Astrocyte of the hippocampus (primary cell): ENCODE results near the gene TIGD2.
"Not testable (repeated sequence)": the region's sequence is repeated elsewhere in the genome, so short reads cannot be mapped to it uniquely, and the experiment has no call there.

Experiments used
- DNase-seq: peaks from one replicate; pipeline ENCODE4 v3.0.0; 2011; ENCODE audit warnings: low read depth, low spot score

Gene TIGD2

GRCh38 chr4:89119166-89119565 is 7.8 kb downstream of the TIGD2 start:
- DNase-seq, result no peak

- no peak for DNase-seq
Measured at GRCh38 chr4:89119836-89120235, 8.5 kb downstream of the TIGD2 start.

DNA sequence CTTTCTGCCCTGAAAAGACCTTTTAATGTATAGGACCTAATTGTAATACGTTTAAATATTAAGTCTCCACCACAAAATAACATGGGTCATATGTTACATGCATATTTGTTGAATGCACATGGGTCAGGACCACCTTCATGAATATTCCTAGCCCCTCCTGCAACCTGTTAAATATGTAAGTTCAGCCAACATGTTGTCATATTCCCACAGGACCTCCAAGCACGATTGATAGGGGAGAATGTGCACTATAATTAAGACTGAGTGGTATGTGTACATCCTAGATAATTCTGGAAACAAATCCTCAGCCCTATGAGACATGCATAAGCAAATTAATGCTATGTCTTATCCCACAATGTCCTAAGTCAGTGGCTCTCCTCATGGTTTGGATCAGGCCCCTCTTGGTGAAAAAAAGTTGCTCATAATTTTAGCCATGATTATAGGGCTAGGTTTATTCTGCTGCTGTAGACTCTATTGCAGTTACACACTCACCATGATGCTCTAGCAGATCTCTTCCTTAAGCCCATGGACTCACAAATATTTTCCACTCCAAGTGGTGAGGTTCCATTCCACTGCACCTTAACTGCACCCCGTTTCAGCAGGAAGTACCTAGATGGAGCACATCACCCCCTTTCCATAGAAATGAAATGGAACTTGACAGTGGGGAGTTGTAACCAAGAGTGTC is 10.2 kb downstream of the TIGD2 start:
- no peak for DNase-seq

DNA sequence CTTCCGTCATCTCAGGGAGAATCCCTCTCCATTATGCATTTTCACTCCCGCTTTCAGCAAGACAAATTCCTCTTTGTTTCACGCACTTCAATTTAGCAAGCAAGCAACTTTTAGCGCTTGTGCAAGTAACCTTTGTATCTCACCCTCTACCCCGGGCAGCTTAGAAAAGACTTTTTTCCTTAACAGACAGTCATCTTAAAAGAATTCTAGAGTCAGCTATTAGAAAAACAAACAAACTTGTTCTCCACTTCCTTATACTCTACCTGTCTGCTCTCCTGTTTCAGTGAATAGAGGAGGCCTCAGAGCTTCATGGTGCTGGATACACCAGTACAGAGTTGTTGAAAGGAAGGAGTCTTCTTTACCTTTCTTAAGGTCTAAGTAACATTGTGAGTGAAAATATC is 12.1 kb downstream of the TIGD2 start:
- DNase-seq, result peak; percentile 27

DNA sequence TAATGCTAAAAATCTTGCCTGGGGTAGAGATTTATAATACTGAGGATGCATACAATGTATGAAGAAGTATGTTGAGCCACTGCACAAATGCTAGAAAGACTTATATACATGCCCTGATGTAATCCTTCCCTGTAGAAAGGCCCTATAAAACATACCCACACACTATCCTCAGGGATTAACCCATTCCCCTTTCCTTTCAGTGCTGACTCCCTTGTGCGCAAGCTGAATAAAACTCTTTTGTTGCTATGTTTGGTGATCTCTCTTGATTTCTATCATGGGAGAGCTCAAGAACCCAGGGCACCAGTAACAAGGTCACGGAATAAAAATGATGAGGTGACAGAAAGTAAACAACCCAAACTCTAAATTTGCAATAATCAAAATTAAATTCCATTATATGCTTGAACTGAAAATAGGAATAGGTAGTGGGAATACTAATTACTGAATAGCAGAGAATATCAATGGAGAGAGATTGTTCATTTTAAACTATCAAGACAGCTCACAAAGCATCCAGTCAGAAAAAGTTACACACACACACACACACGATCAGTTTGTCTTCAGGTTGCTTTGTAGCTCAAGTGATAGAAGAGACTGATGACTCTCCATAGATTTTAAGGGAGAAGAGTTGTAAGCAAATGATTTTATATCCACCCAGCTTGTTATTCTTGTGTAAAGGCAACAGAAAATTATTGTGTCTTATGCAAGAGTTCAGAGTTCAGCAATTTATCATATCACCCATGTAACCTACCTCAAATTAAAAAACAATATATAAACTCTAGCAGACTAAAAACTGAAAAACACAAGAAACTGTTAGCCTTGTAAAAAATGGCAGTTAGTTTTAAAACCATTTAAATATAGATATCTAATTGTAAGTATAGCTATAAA is 14.8 kb downstream of the TIGD2 start:
- DNase-seq, result no peak

GRCh38 chr4:89129080-89129640 is 17.8 kb downstream of the TIGD2 start:
- DNase-seq, result peak; percentile 72

DNA sequence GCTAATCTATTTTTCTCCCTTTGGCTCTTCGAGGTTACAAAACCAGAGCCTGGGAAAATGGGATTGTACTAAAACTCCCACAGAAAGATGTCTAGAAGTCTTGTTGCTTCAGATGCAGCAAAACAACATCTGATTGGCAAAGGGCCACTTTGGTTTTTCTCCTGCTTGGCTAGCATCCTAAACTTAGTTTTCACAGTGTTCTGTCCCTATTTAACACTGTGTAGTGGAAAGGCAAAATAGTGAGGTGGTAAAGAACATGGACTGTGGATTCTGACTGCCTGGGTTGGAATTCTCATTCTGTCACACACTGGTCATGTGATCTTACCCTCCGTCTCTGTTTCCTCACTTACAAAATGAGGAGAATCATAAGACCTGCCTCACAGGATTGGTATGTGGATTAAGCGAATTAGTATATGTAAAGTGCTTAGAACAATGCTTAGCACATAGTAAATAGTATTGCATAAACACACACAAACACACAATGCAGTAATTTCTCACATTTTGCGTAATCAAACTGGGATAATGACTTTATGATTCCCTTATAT is 23.5 kb downstream of the TIGD2 start:
- DNase-seq, result peak; percentile 85

- no peak for DNase-seq
Measured at GRCh38 chr4:89136525-89136924, 25.2 kb downstream of the TIGD2 start.

- DNase-seq, result no peak
Measured at GRCh38 chr4:89137231-89137630, 25.9 kb downstream of the TIGD2 start.

DNA sequence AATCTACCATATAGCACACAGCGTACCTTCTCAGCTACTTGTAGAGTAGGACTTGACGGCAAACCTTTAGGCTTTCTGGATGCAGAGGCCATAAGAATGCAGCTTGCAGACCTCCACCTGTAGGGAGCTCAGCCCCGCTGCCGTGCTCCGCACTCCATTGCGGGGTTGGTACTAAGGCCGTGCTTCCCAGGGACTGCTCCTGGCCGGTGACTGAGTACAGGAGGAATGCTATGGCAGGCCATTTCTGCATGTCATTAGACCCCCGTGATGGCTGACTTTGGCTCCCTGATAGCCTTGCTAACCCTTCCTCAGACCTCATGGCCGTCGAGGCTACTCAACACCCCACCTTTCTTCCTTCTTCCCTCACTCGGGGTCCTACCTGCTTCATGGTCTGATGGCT is 26.4 kb downstream of the TIGD2 start:
- no peak for DNase-seq

DNA sequence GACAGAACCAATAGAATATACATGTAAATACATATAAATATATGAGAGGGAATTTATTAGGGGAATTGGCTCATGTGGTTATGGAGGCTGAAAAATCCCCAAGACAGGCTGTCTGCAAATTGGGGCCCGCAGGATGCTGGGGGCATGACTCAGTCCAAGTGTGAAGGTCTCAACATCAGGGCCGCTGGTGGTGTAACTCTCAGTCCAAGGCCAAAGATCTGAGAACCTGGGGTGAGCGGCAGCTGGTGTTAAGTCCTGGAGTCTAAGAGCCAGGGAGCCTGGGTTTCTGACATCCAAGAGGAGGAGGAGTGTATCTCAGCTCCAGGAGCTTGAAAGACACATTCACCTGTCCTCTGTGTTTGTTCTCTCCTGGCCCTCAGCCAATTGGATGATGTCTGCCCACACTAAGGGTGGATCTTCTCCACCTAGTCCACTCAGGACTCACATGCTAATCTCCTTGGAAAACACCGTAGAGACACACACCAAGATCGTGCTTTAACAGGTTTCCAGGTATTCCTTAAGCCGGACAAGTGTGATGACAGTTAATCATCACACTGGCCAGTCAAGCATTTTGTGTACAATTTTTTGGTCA is 28.9 kb downstream of the TIGD2 start:
- DNase-seq, result no peak

DNA sequence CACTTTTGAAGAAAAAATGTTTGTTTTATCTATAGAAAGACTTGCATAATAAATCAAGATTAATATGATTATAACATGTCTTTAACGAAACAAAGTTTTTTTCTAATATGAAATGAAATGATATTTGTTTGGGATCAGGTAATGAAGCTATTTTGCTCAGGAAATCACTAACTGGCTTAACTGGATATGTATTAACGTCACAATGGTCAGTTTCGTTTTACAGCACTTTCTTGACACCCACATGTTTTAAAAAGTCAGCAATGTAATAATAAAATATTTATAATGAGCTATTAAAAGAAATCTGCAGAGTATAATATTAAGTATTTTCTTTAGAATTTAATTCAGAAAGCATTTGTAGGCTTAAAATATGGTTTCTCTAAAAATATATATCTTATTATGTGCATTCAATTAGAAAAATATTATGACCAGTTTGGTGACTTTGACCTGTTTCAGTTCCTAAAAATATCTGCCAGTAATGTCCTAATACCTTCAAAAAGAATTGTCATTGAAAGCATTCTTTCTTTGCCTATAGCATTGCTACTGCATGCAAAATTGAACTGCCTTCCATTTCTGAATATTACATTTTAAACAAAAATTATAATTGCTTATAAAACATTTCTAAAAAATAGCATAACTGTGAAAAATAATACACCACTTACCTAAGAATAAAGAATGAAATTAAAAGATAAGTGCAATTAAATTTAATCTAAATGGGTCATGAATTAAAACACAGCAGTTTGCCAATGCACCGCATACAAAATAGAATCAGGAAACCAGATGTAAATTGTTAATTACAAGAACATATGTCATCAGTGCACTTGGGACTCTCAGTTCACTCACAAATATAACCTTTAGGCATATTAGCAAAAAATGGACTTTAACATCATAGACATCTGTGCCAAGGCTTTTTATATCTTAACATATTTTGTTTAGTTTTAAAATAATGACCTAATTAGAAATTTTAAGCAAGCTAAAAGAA is 31.6 kb downstream of the TIGD2 start:
- no peak for DNase-seq

DNA sequence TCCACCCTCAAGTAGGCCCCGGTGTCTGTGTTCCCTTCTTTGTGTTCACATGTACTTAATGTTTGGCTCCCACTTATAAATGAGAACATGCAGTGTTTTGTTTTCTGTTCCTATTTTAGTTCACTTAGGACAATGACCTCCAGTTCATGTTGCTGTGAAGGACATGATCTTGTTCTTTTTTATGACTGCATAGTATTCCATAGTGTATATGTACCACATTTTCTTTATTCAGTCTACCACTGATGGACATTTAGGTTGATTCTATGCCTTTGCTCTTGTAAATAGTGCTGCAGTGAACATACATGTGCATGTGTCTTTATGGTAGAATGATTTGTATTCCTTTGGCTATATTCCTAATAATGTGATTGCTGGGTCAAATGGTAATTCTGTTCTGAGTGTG is 33.3 kb downstream of the TIGD2 start:
- DNase-seq, result not testable (repeated sequence)

- DNase-seq, result no peak
Measured at GRCh38 chr4:89146196-89146595, 34.9 kb downstream of the TIGD2 start.

DNA sequence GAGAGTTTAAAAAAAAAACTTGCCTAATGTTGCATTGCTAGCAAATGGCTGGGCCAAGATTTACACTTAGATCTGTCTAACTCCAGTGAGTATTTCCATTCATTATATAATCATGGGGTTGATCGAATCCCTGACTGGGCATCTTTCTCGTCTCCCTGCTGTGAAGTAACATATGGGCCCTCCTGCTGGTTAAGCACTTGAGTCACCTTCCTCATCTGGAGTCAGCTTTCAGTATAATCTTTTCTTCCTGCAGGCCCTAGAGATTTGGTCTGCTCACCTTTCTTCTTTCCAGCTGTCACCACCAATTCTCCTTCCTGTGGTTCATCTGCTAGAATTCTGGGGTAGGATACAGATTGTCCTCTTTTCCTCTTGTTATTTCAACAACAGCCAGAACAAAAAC is 41.6 kb downstream of the TIGD2 start:
- no peak for DNase-seq

DNA sequence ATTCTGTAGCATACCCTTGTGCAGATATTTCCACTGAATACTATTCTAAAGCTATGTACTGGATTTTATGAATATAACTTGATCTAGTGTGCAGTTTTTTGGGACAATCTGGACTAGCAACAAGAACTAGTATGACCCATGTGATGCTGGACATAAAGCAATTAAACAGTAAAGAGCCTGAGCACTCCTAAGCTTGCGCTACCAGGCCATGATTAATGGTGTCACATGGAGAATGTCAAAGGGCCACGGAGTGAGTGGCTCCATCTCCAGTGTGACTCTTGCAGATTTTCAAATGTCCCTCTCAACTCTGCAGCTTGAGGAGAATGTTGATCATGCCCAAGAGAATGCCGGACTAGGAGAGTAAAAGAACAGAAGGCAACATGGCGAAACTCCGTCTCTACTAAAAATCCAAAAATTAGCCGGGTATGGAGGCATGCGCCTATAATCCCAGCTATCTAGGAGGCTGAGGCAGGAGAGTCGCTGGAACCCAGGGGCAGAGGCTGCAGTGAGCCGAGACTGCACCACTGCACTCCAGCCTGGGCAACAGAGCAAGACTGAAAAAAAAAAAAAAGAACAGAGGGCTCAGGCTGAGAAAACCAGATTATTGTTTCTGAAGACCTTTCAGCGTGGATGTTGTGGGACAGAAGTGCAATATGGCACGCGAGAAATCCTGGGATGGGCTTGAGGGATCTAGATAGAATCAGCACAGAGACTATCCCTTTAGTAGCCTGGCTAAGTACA is 45.0 kb downstream of the TIGD2 start:
- DNase-seq, result no peak

DNA sequence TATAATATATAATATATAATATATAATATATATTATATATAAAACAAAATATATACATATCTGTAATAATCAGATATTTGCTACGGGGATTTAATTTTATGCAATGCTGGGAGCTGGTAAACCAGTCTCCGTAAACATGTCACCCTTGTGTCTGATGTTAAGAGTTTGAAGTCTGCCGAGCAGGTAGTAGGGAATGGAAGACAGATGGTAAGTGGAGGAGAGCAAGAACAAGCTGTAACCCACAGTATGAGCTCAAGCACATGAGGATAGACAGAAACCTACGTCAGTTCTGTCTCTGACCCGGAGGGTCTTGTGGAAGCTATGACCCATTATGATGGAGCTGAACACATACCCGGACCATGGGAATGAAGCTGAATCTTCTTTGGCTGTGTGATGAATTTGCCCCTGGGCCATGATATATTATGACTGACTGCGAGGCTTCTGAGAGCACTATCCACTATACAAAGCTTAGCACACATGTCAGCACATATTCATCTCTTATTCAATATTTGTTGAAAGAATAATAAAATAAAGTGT is 46.2 kb downstream of the TIGD2 start:
- DNase-seq, result no peak

DNA sequence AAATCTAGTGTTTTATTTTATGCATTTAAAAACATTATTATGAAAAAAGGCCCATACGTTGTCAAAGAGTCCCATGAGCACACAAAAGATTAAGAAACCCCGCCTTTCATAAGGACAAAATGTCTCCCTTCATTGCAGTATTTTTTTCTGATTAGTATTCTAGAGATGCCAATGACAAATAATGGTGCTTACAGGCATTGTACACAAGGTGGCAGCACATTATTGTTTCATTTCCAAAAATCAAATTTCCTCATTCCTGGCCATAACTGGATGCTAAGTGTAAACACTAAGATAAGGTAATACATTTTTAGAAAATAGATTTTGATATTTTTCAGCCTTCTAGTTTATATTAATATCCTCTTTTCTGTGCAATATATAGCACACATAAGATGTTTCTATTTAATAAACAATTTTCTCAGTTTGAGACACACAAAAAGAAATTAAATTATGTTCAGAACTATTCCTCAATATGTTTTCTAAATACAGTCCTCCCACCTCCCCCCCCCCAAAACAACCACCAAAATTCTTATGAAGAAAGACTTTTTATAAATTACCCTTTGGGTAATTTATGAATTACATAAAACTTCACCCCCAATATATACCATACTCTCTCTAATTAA is 47.7 kb downstream of the TIGD2 start:
- DNase-seq, result peak; percentile 65

DNA sequence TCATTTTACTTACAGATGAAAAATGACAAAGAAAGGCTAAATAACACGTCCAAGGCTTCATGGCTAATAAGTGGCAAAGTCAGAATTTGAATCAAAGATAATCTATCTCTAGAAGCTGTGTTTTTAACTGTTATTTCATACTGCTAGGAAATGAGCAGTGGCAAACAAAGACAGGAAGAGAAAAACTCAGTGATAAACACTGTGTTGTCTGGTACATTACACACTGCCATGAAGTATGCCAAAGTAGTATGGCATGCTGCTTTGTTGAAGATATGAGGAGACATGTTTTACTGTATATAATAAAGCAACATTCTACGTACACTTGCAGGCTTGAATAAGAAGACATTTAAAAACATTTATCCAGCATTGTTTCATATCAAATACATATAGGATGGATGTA is 49.5 kb downstream of the TIGD2 start:
- DNase-seq, result no peak
